ENCODE results near the gene LSM10.
A peak's percentile ranks its signal among the peaks of the same experiment; 100 is the strongest.

LSM10 gene

GRCh38 chr1:36421649-36422048, 23.9 kb upstream of the LSM10 start:
- no peaks in the 10 kb centered on the region for H3K36me3 ChIP-seq (ENCODE audit: control insufficient read depth, low read length)
- no peak overlapping the region for H3K4me3 ChIP-seq (ENCODE audit: low read length)
- no peaks in the 10 kb centered on the region for H3K9me3 ChIP-seq (ENCODE audit: control insufficient read depth, insufficient read depth, low read length)
- no peak overlapping the region for H3K27ac ChIP-seq (ENCODE audit: low read depth, low read length)
- no peaks in the 10 kb centered on the region for H3K27me3 ChIP-seq (ENCODE audit: control insufficient read depth, low read length)
- no peaks in the 10 kb centered on the region for H4K20me1 ChIP-seq (ENCODE audit: control insufficient read depth, insufficient read depth, low read depth, low read length)
- peaks cover 25% of the 10 kb centered on the region for H3K4me1 ChIP-seq (ENCODE audit: control insufficient read depth, low read length)
- no peak overlapping the region for H3K4me2 ChIP-seq (ENCODE audit: low read length)
- TF ChIP-seq EZH2phosphoT487 (IDR thresholded peaks at IDR 0.05; ENCODE audit: borderline replicate concordance, low read length) = no peak
- TF ChIP-seq, protein P1, sequence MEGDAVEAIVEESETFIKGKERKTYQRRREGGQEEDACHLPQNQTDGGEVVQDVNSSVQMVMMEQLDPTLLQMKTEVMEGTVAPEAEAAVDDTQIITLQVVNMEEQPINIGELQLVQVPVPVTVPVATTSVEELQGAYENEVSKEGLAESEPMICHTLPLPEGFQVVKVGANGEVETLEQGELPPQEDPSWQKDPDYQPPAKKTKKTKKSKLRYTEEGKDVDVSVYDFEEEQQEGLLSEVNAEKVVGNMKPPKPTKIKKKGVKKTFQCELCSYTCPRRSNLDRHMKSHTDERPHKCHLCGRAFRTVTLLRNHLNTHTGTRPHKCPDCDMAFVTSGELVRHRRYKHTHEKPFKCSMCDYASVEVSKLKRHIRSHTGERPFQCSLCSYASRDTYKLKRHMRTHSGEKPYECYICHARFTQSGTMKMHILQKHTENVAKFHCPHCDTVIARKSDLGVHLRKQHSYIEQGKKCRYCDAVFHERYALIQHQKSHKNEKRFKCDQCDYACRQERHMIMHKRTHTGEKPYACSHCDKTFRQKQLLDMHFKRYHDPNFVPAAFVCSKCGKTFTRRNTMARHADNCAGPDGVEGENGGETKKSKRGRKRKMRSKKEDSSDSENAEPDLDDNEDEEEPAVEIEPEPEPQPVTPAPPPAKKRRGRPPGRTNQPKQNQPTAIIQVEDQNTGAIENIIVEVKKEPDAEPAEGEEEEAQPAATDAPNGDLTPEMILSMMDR (IDR thresholded peaks at IDR 0.05; ENCODE audit: low read depth, low read length, poor library complexity, severe bottlenecking) = no peak
- no peaks in the 10 kb centered on the region for H3K79me2 ChIP-seq (ENCODE audit: control insufficient read depth, low read length)
- H3K9me2 ChIP-seq (replicated peaks; ENCODE audit: control insufficient read depth, low read length) = no peaks in the 10 kb centered on the region
- no peaks in the 10 kb centered on the region for H3F3A ChIP-seq (ENCODE audit: control insufficient read depth, insufficient read depth)

GRCh38 chr1:36420836-36421317, 23.2 kb upstream of the LSM10 start:
- Histone ChIP-seq H3K36me3 (ENCODE audit: control insufficient read depth, low read length) (no peaks in the 10 kb centered on the region), H3K9me3 (ENCODE audit: control insufficient read depth, insufficient read depth, low read length) (no peaks in the 10 kb centered on the region), H3K27ac (ENCODE audit: low read depth, low read length) (peak overlapping the region; percentile 22; the same call in 1 of the 2 replicates), H3K4me3 (ENCODE audit: low read length) (peak overlapping the region; percentile 30), H3K9me2 (replicated peaks; ENCODE audit: control insufficient read depth, low read length) (no peaks in the 10 kb centered on the region), H3K27me3 (ENCODE audit: control insufficient read depth, low read length) (no peaks in the 10 kb centered on the region), H4K20me1 (ENCODE audit: control insufficient read depth, insufficient read depth, low read depth, low read length) (no peaks in the 10 kb centered on the region), H3K79me2 (ENCODE audit: control insufficient read depth, low read length) (no peaks in the 10 kb centered on the region), H3F3A (ENCODE audit: control insufficient read depth, insufficient read depth) (no peaks in the 10 kb centered on the region), H3K4me2 (ENCODE audit: low read length) (peak overlapping the region; percentile 58), H3K4me1 (ENCODE audit: control insufficient read depth, low read length) (peaks cover 25% of the 10 kb centered on the region)
- no peak for TF ChIP-seq EZH2phosphoT487 (IDR thresholded peaks at IDR 0.05; ENCODE audit: borderline replicate concordance, low read length)
- TF ChIP-seq, protein P1 (IDR thresholded peaks at IDR 0.05; ENCODE audit: low read depth, low read length, poor library complexity, severe bottlenecking) = peak; percentile 93

DNA sequence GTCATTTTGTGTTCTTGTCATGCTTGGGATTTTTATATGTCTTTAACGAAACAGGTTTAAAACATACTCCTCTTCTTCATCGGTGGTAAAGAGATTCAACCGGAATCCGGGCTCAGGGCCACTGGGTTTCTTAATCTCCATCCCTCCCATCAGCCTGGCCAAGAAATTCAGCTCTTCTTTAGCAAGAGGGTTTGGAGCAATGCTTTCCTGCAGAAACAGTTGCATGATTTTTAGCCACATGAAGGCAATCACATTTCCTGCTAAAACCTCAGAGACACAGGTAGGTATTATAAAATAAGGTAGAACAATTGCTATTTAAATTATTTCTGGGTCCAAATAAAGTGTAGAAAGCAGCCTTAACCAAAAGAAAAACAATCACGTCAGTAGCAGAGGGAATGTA, 22.7 kb upstream of the LSM10 start:
- Histone ChIP-seq H3K79me2 (ENCODE audit: control insufficient read depth, low read length) (no peaks in the 10 kb centered on the region), H3K36me3 (ENCODE audit: control insufficient read depth, low read length) (no peaks in the 10 kb centered on the region), H3K27me3 (ENCODE audit: control insufficient read depth, low read length) (no peaks in the 10 kb centered on the region), H3K4me2 (ENCODE audit: low read length) (peak overlapping the region; percentile 58), H3K9me3 (ENCODE audit: control insufficient read depth, insufficient read depth, low read length) (no peaks in the 10 kb centered on the region), H3K9me2 (replicated peaks; ENCODE audit: control insufficient read depth, low read length) (no peaks in the 10 kb centered on the region), H3K4me3 (ENCODE audit: low read length) (peak overlapping the region; percentile 30), H4K20me1 (ENCODE audit: control insufficient read depth, insufficient read depth, low read depth, low read length) (no peaks in the 10 kb centered on the region), H3K4me1 (ENCODE audit: control insufficient read depth, low read length) (peaks cover 25% of the 10 kb centered on the region), H3F3A (ENCODE audit: control insufficient read depth, insufficient read depth) (no peaks in the 10 kb centered on the region), H3K27ac (ENCODE audit: low read depth, low read length) (peak overlapping the region; percentile 22; the same call in 1 of the 2 replicates)
- TF ChIP-seq EZH2phosphoT487 (IDR thresholded peaks at IDR 0.05; ENCODE audit: borderline replicate concordance, low read length) = no peak
- TF ChIP-seq, protein P1 (IDR thresholded peaks at IDR 0.05; ENCODE audit: low read depth, low read length, poor library complexity, severe bottlenecking) = no peak
